EL (cell line): Measurements from ENCODE around the gene B3GALT6.
"Not testable (repeated sequence)": the region's sequence is repeated elsewhere in the genome, so short reads cannot be mapped to it uniquely, and the experiment has no call there.

Experiments used
- DNase-seq: peaks from one replicate; pipeline ENCODE4 v3.0.0-alpha.2; 2016

Gene B3GALT6

GRCh38 chr1:1232208-1232795 is at the start of gene B3GALT6:
B3GALT6 (plus strand) TSS chr1:1232237; CDS start chr1:1232279, 42 bp downstream.
- no peak for DNase-seq

- DNase-seq = no peak
Measured at GRCh38 chr1:1182491-1183220, 49.4 kb upstream of the B3GALT6 start.

- DNase-seq = no peak
Measured at GRCh38 chr1:1183221-1183747, 48.8 kb upstream of the B3GALT6 start.

GRCh38 chr1:1183833-1184775 is 47.9 kb upstream of the B3GALT6 start:
- no peak for DNase-seq

GRCh38 chr1:1185101-1185765 is 46.8 kb upstream of the B3GALT6 start:
- no peak for DNase-seq

- DNase-seq = no peak
Measured at GRCh38 chr1:1187938-1188337, 44.1 kb upstream of the B3GALT6 start.

- no peak for DNase-seq
Measured at GRCh38 chr1:1189111-1189510, 42.9 kb upstream of the B3GALT6 start.

- no peak for DNase-seq
Measured at GRCh38 chr1:1191734-1192133, 40.3 kb upstream of the B3GALT6 start.

- no peak for DNase-seq
Measured at GRCh38 chr1:1194723-1195122, 37.3 kb upstream of the B3GALT6 start.

GRCh38 chr1:1195726-1196125 is 36.3 kb upstream of the B3GALT6 start:
- DNase-seq = not testable (repeated sequence)

GRCh38 chr1:1196431-1197187 is 35.4 kb upstream of the B3GALT6 start:
- no peak for DNase-seq

- DNase-seq = no peak
Measured at GRCh38 chr1:1197188-1197500, 34.9 kb upstream of the B3GALT6 start.

- no peak for DNase-seq
Measured at GRCh38 chr1:1197551-1198422, 34.2 kb upstream of the B3GALT6 start.

GRCh38 chr1:1198423-1199140 is 33.5 kb upstream of the B3GALT6 start:
- DNase-seq = no peak

GRCh38 chr1:1199141-1199960 is 32.7 kb upstream of the B3GALT6 start:
- DNase-seq = no peak

GRCh38 chr1:1199961-1200875 is 31.8 kb upstream of the B3GALT6 start:
- no peak for DNase-seq

GRCh38 chr1:1200876-1201810 is 30.9 kb upstream of the B3GALT6 start:
- peak; percentile 43 for DNase-seq
